ENCODE measurements around the gene MAGI3.
"Not testable (repeated sequence)": the region's sequence is repeated elsewhere in the genome, so short reads cannot be mapped to it uniquely, and the experiment has no call there.

DNA sequence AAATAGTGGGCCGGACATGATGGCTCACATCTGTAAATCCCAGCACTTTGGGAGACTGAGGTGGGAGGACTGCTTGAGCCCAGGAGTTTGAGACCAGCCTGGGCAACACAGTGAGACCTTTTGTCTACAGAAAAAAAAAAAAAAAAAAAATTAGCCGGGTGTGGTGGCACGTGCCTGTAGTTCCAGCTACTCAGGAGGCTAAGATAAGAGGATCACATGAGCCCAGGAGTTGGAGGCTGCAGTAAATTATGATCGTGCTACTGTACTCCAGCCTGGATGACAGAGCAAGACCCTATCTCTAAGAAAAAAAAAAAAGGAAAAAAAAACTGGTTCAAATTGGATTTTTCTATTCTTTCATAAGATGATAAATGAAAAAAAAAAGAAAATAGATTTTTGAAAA is 15.8 kb downstream of the MAGI3 start:
- not testable (repeated sequence) for TF ChIP-seq CTCF, POLR2A (IDR thresholded peaks at IDR 0.05)

All from adrenal gland (tissue), 5 donors.